Colonic mucosa (tissue), 2 donors: ENCODE measurements around the gene FKBP2. TPM values are rescaled to one million over a fixed set of nuclear protein-coding genes. Genes with fewer than 3 reads are reported as not detected.

Source experiments
- total RNA-seq, 2 donors: library from RNA; stranded (reverse); fragmentation: NEBNext Ultra II Directional in 1 of 2; extraction: Animal tissue kit (Norgen Biotek cat#: 25700) in 1 of 2; gene quantifications; one replicate each; pipeline ENCODE4 v1.2.1, GENCODE V29; 2021
- donor health status: DM: no; HTN: no; CAD: no.
- donor health status: DM: no; HTN: no; CAD: no.

The FKBP2 gene
- total RNA-seq, 2 donors from 2014 or later, result 71.7 to 104 TPM

Other genes with a start within 250 kb of the FKBP2 start
- gene FLRT1, start 205.2 kb upstream of the FKBP2 start, total RNA-seq, result under 1 TPM; 0.20 to 0.96 TPM
- gene MACROD1, start 75.0 kb upstream of the FKBP2 start, total RNA-seq, result 10 to 100 TPM; 18.6 to 22.9 TPM
- gene STIP1, start 54.9 kb upstream of the FKBP2 start, total RNA-seq, result 100 to 1,000 TPM in 1 of 2 donors, 10 to 100 TPM in 1; 95.5 to 232 TPM
- gene FERMT3, start 34.4 kb upstream of the FKBP2 start, total RNA-seq, result 10 to 100 TPM; 10.9 to 16.6 TPM
- gene TRPT1, start 14.9 kb upstream of the FKBP2 start, total RNA-seq, result 10 to 100 TPM; 52.3 to 63.6 TPM
- gene NUDT22, start 14.8 kb upstream of the FKBP2 start, total RNA-seq, result 100 to 1,000 TPM; 110 to 168 TPM
- 10 to 100 TPM; 39.9 to 50.3 TPM for gene DNAJC4, start 10.5 kb upstream of the FKBP2 start, total RNA-seq
- 10 to 100 TPM; 25.9 to 59.5 TPM for gene VEGFB, start 6.5 kb upstream of the FKBP2 start, total RNA-seq
- gene PPP1R14B, start 5.8 kb downstream of the FKBP2 start, total RNA-seq, result 100 to 1,000 TPM; 113 to 234 TPM
- gene PLCB3, start 10.4 kb downstream of the FKBP2 start, total RNA-seq, result 100 to 1,000 TPM in 1 of 2 donors, 10 to 100 TPM in 1; 86.9 to 108 TPM
- 10 to 100 TPM; 86.0 to 89.6 TPM for gene BAD, start 43.6 kb downstream of the FKBP2 start, total RNA-seq
- gene GPR137, start 44.8 kb downstream of the FKBP2 start, total RNA-seq, result 10 to 100 TPM; 36.0 to 58.8 TPM
- gene KCNK4, start 50.2 kb downstream of the FKBP2 start, total RNA-seq, result not detected
- under 1 TPM in 1 of 2 donors, not detected in 1; 0.56 TPM for gene CATSPERZ, start 59.3 kb downstream of the FKBP2 start, total RNA-seq
- gene ESRRA, start 64.4 kb downstream of the FKBP2 start, total RNA-seq, result 100 to 1,000 TPM; 150 to 187 TPM
- 100 to 1,000 TPM in 1 of 2 donors, 10 to 100 TPM in 1; 75.9 to 184 TPM for gene TRMT112, start 76.5 kb downstream of the FKBP2 start, total RNA-seq
- 100 to 1,000 TPM; 301 to 425 TPM for gene PRDX5, start 77.0 kb downstream of the FKBP2 start, total RNA-seq
- gene CCDC88B, start 99.1 kb downstream of the FKBP2 start, total RNA-seq, result 10 to 100 TPM; 15.0 to 52.2 TPM
- gene RPS6KA4, start 118.1 kb downstream of the FKBP2 start, total RNA-seq, result 10 to 100 TPM; 28.9 to 59.1 TPM